H1 (cell line): ENCODE results near the gene LRPAP1. TPM values are rescaled to one million over a fixed set of nuclear protein-coding genes. Genes with fewer than 3 reads are reported as not detected.

ENCODE experiments used
- CBX8 ChIP-seq: fragments of 300-800, 300-1000 bp; sonication (generic); IDR thresholded peaks from 2 replicates; pipeline ENCODE4 v1.7.1; 2016; ENCODE audit warnings: low read depth, low read length, borderline replicate concordance
- CREB1 ChIP-seq: IDR thresholded peaks from 2 replicates; pipeline ENCODE4 v1.6.1; 2012; ENCODE audit warnings: inconsistent platforms
- GTF2F1 ChIP-seq: IDR thresholded peaks from 2 replicates; pipeline ENCODE4 v1.6.1; 2012; ENCODE audit warnings: low read depth, low read length, improper control_type of control experiment, borderline replicate concordance
- POU5F1 ChIP-seq: IDR thresholded peaks from 2 replicates; pipeline ENCODE4 v1.6.1; 2011; ENCODE audit warnings: low read depth, mild to moderate bottlenecking, low read length, moderate library complexity
- RAD21 ChIP-seq, 2 experiments: IDR thresholded peaks in 1 of 2; conservative IDR thresholded peaks in 1 of 2; 2 replicates each; pipeline ENCODE4 v1.6.1; 2011; ENCODE audit warnings: low read depth in 2 of 2, low read length in 2 of 2, improper control_type of control experiment in 1 of 2, inconsistent platforms in 1 of 2, mild to moderate bottlenecking in 1 of 2, moderate library complexity in 1 of 2
- SIN3A ChIP-seq, 2 experiments: IDR thresholded peaks in 1 of 2; conservative IDR thresholded peaks in 1 of 2; 2 replicates each; pipeline ENCODE4 v1.6.1; 2011 to 2012; ENCODE audit warnings: low read length in 2 of 2, improper control_type of control experiment in 1 of 2, low read depth in 1 of 2, mild to moderate bottlenecking in 1 of 2
- SP4 ChIP-seq: IDR thresholded peaks from 2 replicates; pipeline ENCODE4 v1.6.1; 2012; ENCODE audit warnings: low read length, inconsistent platforms
- TCF12 ChIP-seq: IDR thresholded peaks from 2 replicates; pipeline ENCODE4 v1.6.1; 2011; ENCODE audit warnings: low read depth, mild to moderate bottlenecking, low read length
- polyA plus RNA-seq, 7 experiments: library from polyadenylated mRNA; depleted of rRNA in 3 of 7; stranded (reverse) in 5 of 7; unstranded in 2 of 7; fragments of >200 nt in 5 of 7; fragments of 200-250 nt in 2 of 7; gene quantifications; 1 replicate in 5 of 7; 2 replicates in 1 of 7; 4 replicates in 1 of 7; pipeline versions ENCODE4 v1.2.1 to v1.2.3, GENCODE V29; 2011 to 2013; ENCODE audit warnings: missing spikeins in 2 of 7, mixed read lengths in 2 of 7
- total RNA-seq: library from RNA; stranded (reverse); fragmentation: NEBNext Ultra II Directional; extraction: Animal tissue kit (Norgen Biotek cat#: 25700); gene quantifications from 2 replicates; pipeline ENCODE4 v1.2.1, GENCODE V29; 2021
- TF ChIP-seq, protein P1 (sequence below): IDR thresholded peaks from 2 replicates; pipeline ENCODE4 v1.6.1; 2012; ENCODE audit warnings: inconsistent platforms

LRPAP1 gene
- total and polyA plus RNA-seq, 2 of the 8 experiments (the other 6 are each of a cell fraction or from before 2014, with no cell fraction given) = 31.1 to 101 TPM

DNA sequence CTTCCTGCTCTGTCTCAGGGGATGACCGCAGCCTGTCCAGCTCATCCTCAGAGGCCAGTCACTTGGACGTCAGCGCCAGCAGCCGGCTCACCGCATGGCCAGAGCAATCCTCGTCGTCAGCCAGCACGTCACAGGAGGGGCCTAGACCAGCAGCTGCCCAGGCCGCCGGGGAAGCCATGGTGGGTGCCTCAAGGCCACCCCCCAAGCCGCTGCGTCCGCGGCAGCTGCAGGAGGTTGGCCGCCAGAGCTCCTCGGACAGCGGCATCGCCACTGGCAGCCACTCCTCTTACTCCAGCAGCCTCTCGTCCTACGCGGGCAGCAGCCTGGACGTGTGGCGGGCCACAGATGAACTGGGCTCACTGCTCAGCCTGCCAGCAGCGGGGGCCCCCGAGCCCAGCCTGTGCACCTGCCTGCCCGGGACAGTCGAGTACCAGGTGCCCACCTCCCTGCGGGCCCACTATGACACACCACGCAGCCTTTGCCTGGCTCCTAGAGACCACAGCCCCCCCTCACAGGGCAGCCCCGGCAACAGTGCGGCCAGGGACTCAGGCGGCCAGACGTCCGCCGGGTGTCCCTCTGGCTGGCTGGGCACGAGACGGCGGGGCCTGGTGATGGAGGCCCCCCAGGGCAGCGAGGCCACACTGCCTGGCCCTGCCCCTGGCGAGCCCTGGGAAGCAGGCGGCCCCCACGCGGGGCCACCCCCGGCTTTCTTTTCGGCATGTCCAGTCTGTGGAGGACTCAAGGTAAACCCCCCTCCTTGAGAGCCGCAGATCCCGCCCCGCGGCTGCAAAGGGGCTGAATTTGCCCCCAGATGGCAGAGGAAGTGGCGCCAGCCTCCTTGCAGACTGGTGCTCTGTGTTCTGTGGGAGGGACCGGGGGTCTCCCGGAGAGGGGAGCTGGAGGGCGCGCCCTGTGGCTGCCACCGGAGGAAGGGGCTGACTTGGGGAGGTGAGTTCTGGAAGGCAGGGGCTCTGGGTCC lies 39.2 kb downstream of the LRPAP1 start (continued):
- TF ChIP-seq TCF12 (no peak), SP4 (no peak), POU5F1 (no peak), CBX8 (no peak), RAD21 (IDR thresholded peaks at IDR 0.05 in 1 of 2, conservative IDR thresholded peaks at IDR 0.05 in 1 of 2; ENCODE audit: low read depth in 2 of 2, low read length in 2 of 2) (no peak), SIN3A (conservative IDR thresholded peaks at IDR 0.05 in 1 of 2, IDR thresholded peaks at IDR 0.05 in 1 of 2; ENCODE audit: low read depth in 1 of 2, low read length in 2 of 2) (no peak), CREB1 (no peak), GTF2F1 (no peak)
- TF ChIP-seq, protein P1, sequence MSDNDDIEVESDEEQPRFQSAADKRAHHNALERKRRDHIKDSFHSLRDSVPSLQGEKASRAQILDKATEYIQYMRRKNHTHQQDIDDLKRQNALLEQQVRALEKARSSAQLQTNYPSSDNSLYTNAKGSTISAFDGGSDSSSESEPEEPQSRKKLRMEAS = no peak
